A673 (cell line): ENCODE measurements around the gene SHISA9. TPM values are rescaled to one million over a fixed set of nuclear protein-coding genes. Genes with fewer than 3 reads are reported as not detected.

Experiments used
- BruUV-seq: library from RNA; stranded (reverse); fragments of 400-500 nt; replicated peaks from 2 replicates; lab custom pipeline; 2021; lab: Mats Ljungman, UMichigan
- CTCF ChIA-PET: fragments of 300-600 bp; sonication (Branson Sonifier 250); formaldehyde crosslinking; loops from one replicate; lab custom pipeline; 2022; ENCODE audit warnings: antibody characterized with exemption; lab: Charles Lee
- POLR2A ChIA-PET: fragments of 300-600 bp; sonication (Branson Sonifier 250); formaldehyde crosslinking; loops from one replicate; lab custom pipeline; 2022; ENCODE audit warnings: antibody characterized with exemption; ENCODE audit not compliant: low non-redundant PET; lab: Charles Lee
- DNase-seq: peaks from one replicate; pipeline ENCODE4 v3.0.0-alpha.2; 2015; ENCODE audit warnings: low spot score
- H3K27ac ChIP-seq: fragments of 200-600 bp; sonication (generic); 2 replicates; pipeline ENCODE4 v1.5.1; 2016; ENCODE audit warnings: mixed run types, low read depth, mild to moderate bottlenecking, mixed read lengths, antibody characterized with exemption, low read length; ENCODE audit not compliant: poor library complexity, severe bottlenecking
- H3K27me3 ChIP-seq: fragments of 200-600 bp; sonication (generic); replicated peaks from 2 replicates; pipeline ENCODE4 v1.6.1; 2017; ENCODE audit warnings: mixed run types, low read depth, mild to moderate bottlenecking, mixed read lengths, antibody characterized with exemption, low read length; ENCODE audit not compliant: insufficient read depth, poor library complexity
- H3K36me3 ChIP-seq: fragments of 200-600 bp; sonication (generic); 2 replicates; pipeline ENCODE4 v1.6.1; 2016; ENCODE audit warnings: mixed run types, mild to moderate bottlenecking, mixed read lengths, antibody characterized with exemption, low read length; ENCODE audit not compliant: insufficient read depth, poor library complexity, severe bottlenecking
- H3K4me1 ChIP-seq: fragments of 200-600 bp; sonication (generic); 2 replicates; pipeline ENCODE4 v1.6.1; 2017; ENCODE audit warnings: mixed run types, mild to moderate bottlenecking, mixed read lengths, antibody characterized with exemption, low read length; ENCODE audit not compliant: insufficient read depth, poor library complexity, severe bottlenecking
- H3K4me3 ChIP-seq: fragments of 200-600 bp; sonication (generic); 2 replicates; pipeline ENCODE4 v1.5.1; 2016; ENCODE audit warnings: low read depth, mixed run types, mild to moderate bottlenecking, mixed read lengths, low read length; ENCODE audit not compliant: poor library complexity, severe bottlenecking
- H3K9me3 ChIP-seq: fragments of 200-600 bp; sonication (generic); 2 replicates; pipeline ENCODE4 v1.6.1; 2016; ENCODE audit warnings: mixed run types, low read depth, mild to moderate bottlenecking, mixed read lengths, antibody characterized with exemption, low read length; ENCODE audit not compliant: poor library complexity, severe bottlenecking
- EZH2 ChIP-seq: fragments of 200-600 bp; sonication (generic); IDR thresholded peaks from 2 replicates; pipeline ENCODE4 v1.6.1; 2017; ENCODE audit warnings: borderline replicate concordance, low read depth, mild to moderate bottlenecking, mixed read lengths, antibody characterized with exemption, low read length; ENCODE audit not compliant: poor library complexity, severe bottlenecking
- intact Hi-C: fragments of 100-400 bp; cut with micrococcal nuclease; formaldehyde crosslinking; loops from one replicate; pipeline ENCODE4 v1.10.0; 2022; ENCODE audit not compliant: unreplicated experiment
- total RNA-seq: library from RNA; stranded (reverse); gene quantifications from 2 replicates; pipeline ENCODE4 v1.2.3, GENCODE V29; 2021
- TF ChIP-seq, protein P1 (sequence below): fragments of 300-800, 200-600 bp; sonication (generic); conservative IDR thresholded peaks from 2 replicates; pipeline ENCODE4 v1.5.1; 2017; ENCODE audit warnings: low read depth, mild to moderate bottlenecking, antibody characterized with exemption, low read length, moderate library complexity, mixed read lengths

Gene SHISA9
- total RNA-seq, 1 experiment from 2014 or later: not detected

- no peaks in the 10 kb centered on the region for H3K4me1 ChIP-seq
- DNase-seq: no peak
- intact Hi-C loops: no loop called here
- TF ChIP-seq, protein P1, sequence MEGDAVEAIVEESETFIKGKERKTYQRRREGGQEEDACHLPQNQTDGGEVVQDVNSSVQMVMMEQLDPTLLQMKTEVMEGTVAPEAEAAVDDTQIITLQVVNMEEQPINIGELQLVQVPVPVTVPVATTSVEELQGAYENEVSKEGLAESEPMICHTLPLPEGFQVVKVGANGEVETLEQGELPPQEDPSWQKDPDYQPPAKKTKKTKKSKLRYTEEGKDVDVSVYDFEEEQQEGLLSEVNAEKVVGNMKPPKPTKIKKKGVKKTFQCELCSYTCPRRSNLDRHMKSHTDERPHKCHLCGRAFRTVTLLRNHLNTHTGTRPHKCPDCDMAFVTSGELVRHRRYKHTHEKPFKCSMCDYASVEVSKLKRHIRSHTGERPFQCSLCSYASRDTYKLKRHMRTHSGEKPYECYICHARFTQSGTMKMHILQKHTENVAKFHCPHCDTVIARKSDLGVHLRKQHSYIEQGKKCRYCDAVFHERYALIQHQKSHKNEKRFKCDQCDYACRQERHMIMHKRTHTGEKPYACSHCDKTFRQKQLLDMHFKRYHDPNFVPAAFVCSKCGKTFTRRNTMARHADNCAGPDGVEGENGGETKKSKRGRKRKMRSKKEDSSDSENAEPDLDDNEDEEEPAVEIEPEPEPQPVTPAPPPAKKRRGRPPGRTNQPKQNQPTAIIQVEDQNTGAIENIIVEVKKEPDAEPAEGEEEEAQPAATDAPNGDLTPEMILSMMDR: no peak
- no peak for TF ChIP-seq EZH2
- no peaks in the 10 kb centered on the region for H3K36me3 ChIP-seq
- ChIA-PET POLR2A (no interaction called here), CTCF (no interaction called here)
- no peak overlapping the region for H3K27ac ChIP-seq
- no TSS peak for BruUV-seq
- H3K9me3 ChIP-seq: peaks cover 28% of the 10 kb centered on the region
- no peaks in the 10 kb centered on the region for H3K27me3 ChIP-seq
- no peak overlapping the region for H3K4me3 ChIP-seq
These were observed 179.1 kb downstream of the SHISA9 start for GRCh38 chr16:13080531-13080930.

DNA sequence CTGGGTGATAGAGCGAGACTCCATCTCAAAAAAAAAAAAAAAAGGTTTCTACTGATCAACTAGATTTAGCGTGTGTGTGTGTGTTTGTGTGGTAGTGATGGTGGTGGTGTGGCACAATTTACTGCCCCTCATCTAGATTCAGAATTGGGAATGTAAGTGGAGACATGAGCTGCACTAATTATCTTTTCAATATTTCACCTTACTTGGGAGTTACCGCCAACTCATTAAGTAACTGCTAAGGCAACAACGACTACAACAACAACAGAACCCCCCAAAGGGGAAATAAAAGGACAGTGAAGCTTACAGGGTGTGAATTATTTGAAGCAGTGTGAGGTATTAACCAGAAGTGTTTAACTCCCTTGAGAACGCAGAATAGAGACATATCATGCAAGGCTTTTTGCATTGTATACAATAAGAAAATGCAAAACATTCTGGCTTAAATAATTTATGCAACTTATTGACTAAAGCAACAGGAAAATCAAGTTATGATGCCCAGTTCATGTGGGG, 180.5 kb downstream of the SHISA9 start:
- intact Hi-C loops: no loop called here
- Histone ChIP-seq H3K36me3 (no peaks in the 10 kb centered on the region), H3K9me3 (peaks cover 22% of the 10 kb centered on the region), H3K4me3 (no peak overlapping the region), H3K4me1 (no peaks in the 10 kb centered on the region), H3K27ac (no peak overlapping the region), H3K27me3 (no peaks in the 10 kb centered on the region)
- DNase-seq: no peak
- BruUV-seq: no TSS peak
- ChIA-PET CTCF (no interaction called here), POLR2A (interaction anchor here (0.7 kb wide), 1 partner anchor 40 kb away, joined by 18 read pairs; no protein-coding TSS in a partner anchor)
- TF ChIP-seq, protein P1: no peak
- TF ChIP-seq EZH2: no peak

DNA sequence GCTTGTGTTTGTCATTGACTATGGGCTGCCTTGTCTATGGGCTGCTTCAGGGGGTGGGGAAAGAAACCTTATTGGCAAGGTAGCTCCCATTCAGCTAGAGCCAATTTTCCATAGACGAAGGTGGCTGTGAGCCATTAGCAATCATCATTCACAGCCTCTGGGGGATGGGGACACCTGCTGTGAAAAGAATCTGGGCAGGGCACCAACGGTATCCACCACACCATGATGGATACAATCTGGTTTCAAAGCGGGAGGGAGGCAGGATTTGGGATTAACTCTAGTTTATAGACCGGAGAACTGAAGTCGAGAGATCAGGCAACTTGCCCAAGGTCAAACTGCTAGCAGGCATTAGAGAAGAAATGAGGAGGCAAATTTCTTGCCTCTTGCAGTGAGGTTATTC, 182.3 kb downstream of the SHISA9 start:
- Histone ChIP-seq H3K27ac (no peak overlapping the region), H3K9me3 (peaks cover 17% of the 10 kb centered on the region), H3K36me3 (no peaks in the 10 kb centered on the region), H3K4me1 (no peaks in the 10 kb centered on the region), H3K27me3 (no peaks in the 10 kb centered on the region), H3K4me3 (no peak overlapping the region)
- CTCF ChIA-PET: no interaction called here
- POLR2A ChIA-PET: no interaction called here
- intact Hi-C loops: no loop called here
- no peak for DNase-seq
- no TSS peak for BruUV-seq
- TF ChIP-seq, protein P1: no peak
- no peak for TF ChIP-seq EZH2
